Endometrium (tissue), 2 donors: ENCODE results near the gene CABP4.
"Not testable (repeated sequence)": the region's sequence is repeated elsewhere in the genome, so short reads cannot be mapped to it uniquely, and the experiment has no call there.

Source experiments
- FAIRE-seq: peaks from 2 replicates; lab custom pipeline; 2012; peaks lifted over from hg19 to GRCh38; lab: Jason Lieb, UNC
- donor health status: control.
- donor health status: control.

Gene CABP4

GRCh38 chr11:67453816-67454732 lies 1.1 kb upstream of the CABP4 start:
- FAIRE-seq: no peak

- no peak for FAIRE-seq
Measured at GRCh38 chr11:67456068-67456705, 1.0 kb downstream of the CABP4 start.

GRCh38 chr11:67457453-67457852 lies 2.3 kb downstream of the CABP4 start:
- FAIRE-seq: no peak

GRCh38 chr11:67458266-67458665 lies 3.1 kb downstream of the CABP4 start:
- no peak for FAIRE-seq

- FAIRE-seq: no peak
Measured at GRCh38 chr11:67463186-67463585, 8.0 kb downstream of the CABP4 start.

GRCh38 chr11:67463680-67464410 lies 8.7 kb downstream of the CABP4 start:
- FAIRE-seq: no peak

GRCh38 chr11:67464411-67465188 lies 9.4 kb downstream of the CABP4 start:
- no peak for FAIRE-seq

- FAIRE-seq: no peak
Measured at GRCh38 chr11:67465189-67465510, 10.0 kb downstream of the CABP4 start.

GRCh38 chr11:67465530-67465929 lies 10.4 kb downstream of the CABP4 start:
- not testable (repeated sequence) for FAIRE-seq

- FAIRE-seq: no peak
Measured at GRCh38 chr11:67466367-67466766, 11.2 kb downstream of the CABP4 start.

GRCh38 chr11:67466962-67467771 lies 12.0 kb downstream of the CABP4 start:
- FAIRE-seq: no peak

- FAIRE-seq: no peak
Measured at GRCh38 chr11:67468056-67468455, 12.9 kb downstream of the CABP4 start.

- FAIRE-seq: no peak
Measured at GRCh38 chr11:67468456-67468758, 13.3 kb downstream of the CABP4 start.

GRCh38 chr11:67468759-67469507 lies 13.8 kb downstream of the CABP4 start, which contains the start of gene TMEM134:
Gene TMEM134 (minus strand): TSS chr11:67469251. CDS start chr11:67469192, 59 bp downstream.
- FAIRE-seq: no peak

- no peak for FAIRE-seq
Measured at GRCh38 chr11:67469508-67469811, 14.3 kb downstream of the CABP4 start.

- no peak for FAIRE-seq
Measured at GRCh38 chr11:67470337-67471002, 15.3 kb downstream of the CABP4 start.

- FAIRE-seq: no peak
Measured at GRCh38 chr11:67472882-67473281, 17.7 kb downstream of the CABP4 start.

- FAIRE-seq: not testable (repeated sequence)
Measured at GRCh38 chr11:67476692-67477091, 21.5 kb downstream of the CABP4 start.

- FAIRE-seq: not testable (repeated sequence)
Measured at GRCh38 chr11:67477344-67478050, 22.3 kb downstream of the CABP4 start.
